ENCODE results near the gene NAT9.

The NAT9 gene

DNA sequence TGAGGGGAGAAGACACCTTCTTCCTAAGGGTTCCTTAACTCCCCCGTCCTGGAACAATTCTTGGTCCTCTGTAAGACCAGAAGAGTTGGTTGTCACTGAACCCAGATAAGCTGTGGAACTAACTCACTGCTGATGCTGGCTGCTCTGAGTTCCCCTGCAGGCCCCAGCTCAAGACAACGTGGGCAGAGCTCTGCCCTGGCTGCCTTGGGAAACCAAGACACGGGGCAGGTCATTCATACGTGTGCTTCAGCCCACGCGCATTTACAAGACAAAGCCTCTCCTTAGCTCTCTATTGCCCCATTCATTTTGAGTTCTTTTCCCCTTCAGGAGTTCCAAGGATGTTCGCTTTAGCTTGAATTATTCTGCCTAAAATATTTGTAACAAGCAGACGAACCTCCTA is 3.4 kb upstream of the NAT9 start:
- DNase-seq, result no peak

GRCh38 chr17:74778960-74779359 is 2.8 kb upstream of the NAT9 start:
- DNase-seq, result no peak

DNA sequence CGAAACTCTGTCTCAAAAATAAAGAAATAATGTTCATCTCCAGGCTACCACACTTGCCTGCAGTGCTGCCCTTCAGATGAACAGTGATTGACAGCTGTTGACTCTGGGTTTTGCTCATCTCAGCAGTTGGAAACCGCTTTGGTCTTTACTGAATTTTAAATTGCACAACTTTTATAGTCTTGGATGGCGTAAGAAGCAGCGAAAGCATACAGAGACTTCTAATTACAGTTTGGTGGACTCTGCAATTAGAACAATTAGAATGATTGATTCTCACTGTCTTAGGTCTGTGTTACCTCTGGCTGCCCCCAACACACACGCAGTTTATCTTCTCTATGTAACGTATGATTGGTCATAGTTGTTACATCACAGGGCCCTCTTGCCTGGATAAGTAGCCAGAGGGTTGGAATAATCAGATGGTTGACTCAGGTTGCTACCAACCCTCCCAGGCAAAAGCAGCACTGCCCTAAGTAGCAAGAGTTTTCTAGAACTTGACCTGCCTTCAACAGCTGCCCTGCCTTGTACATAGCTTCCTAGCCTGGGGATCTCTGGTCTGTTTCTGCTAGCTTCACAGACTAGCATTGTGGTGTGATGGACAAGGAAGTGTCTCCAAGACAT is 1.9 kb upstream of the NAT9 start:
- no peak for DNase-seq

GRCh38 chr17:74776990-74777389 is 845 bp upstream of the NAT9 start:
- DNase-seq, result no peak

- DNase-seq, result no peak
Measured at GRCh38 chr17:74775409-74776043, 619 bp downstream of the NAT9 start.

DNA sequence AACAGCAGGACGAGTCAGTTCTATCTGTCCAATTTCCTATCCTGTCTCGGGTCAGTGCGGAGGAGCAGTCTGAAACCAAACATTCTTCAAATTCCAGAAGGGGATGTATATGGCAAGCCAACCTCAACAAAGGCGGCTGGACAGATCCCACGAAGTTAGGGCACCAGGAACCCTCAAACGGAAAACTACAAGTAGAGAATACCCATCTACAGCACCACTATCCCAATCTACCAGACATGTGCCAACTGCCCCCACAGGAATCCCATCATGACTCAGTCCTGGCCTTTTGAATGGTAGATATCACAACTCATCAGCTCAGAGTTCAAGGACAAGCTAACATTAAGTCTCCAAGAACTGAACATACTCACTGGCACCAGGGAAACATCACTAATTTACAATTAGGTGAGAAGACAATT is 2.3 kb downstream of the NAT9 start:
- no peak for DNase-seq

DNA sequence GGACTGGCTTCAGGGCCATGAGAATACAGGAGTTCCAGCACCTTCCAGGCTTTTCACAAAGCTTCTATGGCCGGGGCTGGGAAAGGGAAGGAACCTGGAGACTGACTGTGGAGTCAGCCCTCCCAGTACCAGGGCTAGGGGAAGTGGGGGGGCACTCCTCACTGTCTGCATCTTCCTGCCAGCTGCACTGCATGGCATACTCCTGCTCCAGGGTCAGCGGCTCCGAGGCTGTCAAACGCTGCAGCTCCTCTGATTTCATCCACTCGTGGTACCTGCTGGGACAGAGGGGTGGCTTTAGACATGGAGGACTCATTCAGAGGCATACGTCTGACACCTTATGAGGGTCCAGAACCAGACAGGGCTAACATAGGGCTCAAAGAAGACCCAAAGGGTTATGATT is 2.7 kb downstream of the NAT9 start:
- DNase-seq, result no peak

- DNase-seq, result no peak
Measured at GRCh38 chr17:74772053-74772452, 4.1 kb downstream of the NAT9 start.

GRCh38 chr17:74771319-74771914 is 4.7 kb downstream of the NAT9 start:
- DNase-seq, result no peak

- DNase-seq, result peak; percentile 77 to 84
Measured at GRCh38 chr17:74770498-74771318, 5.4 kb downstream of the NAT9 start.

DNA sequence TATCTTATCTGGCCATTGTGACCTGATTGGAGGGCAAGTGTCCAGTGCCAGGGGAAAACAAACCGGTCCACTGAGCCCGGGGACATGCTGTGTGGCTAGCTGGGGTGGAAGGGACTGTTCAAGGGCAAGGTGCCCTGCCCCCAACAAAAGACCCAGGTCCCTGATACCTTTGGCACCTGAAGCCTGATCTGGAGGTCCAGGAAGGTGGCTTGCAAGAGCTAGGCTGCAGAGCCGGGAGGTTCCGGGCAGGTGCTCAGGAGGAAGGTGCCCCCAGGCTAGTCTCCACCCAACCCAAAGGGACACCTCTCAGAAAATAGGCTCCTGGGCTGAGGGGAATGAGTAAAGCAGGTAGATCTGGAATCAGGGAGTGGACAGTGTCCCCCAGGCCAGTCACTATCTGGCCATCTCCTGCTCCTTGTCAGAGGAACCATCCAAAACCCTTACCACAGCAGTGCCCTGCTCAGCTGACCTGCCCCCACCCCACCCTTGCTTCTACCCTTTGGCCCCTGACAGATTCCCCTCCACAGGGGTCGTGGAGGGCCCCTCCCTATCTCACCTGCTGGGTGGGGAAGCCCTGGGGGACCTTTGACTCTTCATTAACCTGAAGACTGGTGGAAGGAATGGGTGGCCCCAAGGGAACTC is 6.2 kb downstream of the NAT9 start:
- DNase-seq, result no peak

GRCh38 chr17:74769266-74769855 is 6.8 kb downstream of the NAT9 start:
- no peak for DNase-seq

DNA sequence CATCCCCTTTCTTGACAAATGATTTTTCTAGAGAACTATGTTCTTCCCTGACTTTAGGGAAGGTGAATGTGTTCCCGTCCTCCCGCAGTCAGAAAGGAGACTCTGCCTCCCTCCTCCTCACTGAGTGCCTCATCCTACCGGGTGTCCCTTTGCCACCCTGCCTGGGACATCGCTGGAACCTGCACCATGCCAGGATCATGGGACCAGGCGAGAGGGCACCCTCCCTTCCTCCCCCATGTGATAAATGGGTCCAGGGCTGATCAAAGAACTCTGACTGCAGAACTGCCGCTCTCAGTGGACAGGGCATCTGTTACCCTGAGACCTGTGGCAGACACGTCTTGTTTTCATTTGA is 7.4 kb downstream of the NAT9 start:
- no peak for DNase-seq

GRCh38 chr17:74768069-74768762 is 7.9 kb downstream of the NAT9 start:
- DNase-seq, result no peak

- DNase-seq, result no peak
Measured at GRCh38 chr17:74767111-74767516, 9.0 kb downstream of the NAT9 start.

DNA sequence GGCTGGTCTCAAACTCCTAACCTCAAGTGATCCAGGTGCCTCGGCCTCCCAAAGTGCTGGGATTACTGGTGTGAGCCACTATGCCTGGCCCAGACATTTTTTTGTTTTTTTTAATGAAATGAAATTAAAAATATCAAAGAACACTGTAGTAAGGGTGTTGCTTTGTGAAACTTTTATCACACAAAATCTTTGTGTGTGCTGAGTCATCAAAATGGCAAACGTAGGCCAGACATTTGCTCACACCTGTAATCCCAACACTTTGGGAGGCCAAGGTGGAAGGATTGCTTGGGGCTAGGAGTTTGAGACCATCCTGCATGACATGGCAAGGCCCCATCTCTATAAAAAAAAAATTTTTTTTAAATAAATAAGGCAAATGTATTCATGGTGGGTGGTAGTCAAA is 9.7 kb downstream of the NAT9 start:
- no peak for DNase-seq

DNA sequence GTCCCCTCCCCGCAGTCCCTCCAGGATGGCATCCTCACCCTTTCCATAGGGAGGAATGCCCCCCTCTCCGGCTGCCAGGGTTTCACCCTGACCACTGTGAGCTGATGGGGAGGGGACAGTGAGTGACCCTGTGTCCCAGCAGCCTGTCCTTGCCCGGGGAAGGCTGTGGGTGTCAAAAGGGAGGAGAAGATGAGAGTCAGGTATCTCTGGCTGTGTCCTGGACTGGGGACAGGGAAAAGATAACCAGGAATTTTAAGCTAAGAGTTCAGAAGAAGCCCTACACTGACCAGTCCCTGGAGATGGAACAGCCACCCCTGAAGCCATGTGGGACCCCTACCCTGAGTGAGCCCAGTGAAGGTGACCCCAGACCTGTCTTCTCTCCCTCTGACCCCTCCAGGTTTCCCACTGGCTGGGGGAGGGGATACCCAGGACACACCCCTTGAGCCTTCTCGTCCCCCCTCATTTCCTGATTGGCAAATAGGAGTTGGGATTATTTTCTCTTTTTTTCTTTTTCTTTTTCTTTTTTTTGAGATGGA is 11.3 kb downstream of the NAT9 start:
- no peak for DNase-seq

DNA sequence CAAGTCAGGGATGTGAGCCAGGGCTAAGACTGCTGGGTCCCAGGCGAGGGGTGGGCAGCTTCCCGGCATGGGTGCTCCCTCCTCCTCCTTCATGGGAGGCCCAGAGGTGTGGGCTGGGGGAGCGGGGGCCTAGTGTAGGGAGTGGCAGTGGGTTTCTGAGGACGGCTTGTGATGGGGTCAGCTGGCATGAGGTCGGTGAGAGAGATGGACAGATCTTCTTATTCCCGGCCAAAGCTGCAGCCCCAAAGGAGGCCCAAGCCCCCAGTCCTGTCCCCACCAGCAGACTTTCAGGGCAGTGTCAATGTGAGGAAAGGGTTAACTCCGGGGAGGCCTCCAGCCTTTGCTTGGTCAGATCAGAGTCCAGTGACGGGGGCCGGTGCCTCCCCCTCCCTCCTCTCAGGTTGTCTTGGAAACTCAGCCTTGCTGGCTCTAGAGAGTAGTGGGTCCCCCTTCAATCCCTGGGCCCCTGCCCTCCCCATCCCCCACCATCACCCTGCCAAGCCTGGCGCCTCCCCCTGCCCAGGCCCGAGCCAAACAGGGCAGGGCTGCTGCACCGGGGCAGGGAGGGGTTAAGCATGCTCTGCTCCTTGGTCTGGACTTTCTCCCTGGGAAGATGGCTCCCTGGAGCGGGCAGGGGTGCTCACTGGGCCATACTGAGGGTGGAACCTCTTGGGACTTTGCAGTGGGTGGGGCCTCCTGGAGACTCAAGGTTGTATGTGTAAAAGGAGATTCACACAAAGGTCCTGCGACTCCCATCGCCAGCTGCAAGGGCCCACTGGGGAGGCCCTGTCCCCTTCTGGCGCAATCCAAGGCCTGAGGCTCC is 12.4 kb downstream of the NAT9 start:
- DNase-seq, result no peak

- DNase-seq, result no peak
Measured at GRCh38 chr17:74761931-74762330, 14.2 kb downstream of the NAT9 start.

DNA sequence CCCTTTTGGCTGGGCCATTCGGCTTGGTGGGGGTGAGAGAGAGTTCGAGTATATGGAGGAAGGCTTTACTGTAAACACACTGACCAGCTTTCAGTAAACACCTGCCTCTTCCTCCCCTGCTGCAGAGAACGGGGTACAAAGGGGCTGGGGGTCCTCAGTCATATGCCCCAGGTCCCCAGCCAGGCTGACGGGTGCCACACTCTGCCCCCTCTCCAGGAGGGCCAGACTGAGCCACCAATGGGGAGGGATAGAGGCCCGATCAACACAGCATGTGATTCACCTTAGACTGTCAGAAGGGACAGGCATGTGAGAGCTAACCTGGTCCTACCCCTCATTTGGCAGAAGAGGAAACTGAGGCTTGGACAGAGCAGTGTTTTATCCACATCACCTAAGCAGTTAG is 14.7 kb downstream of the NAT9 start:
- no peak for DNase-seq

Measured in CD4-positive, alpha-beta T cell treated with Interferon alpha-2 for 1 hour (primary cell).